Measurements from ENCODE around the gene PRDM8. TPM values are rescaled to one million over a fixed set of nuclear protein-coding genes. Genes with fewer than 3 reads are reported as not detected.
A peak's percentile ranks its signal among the peaks of the same experiment; 100 is the strongest.

PRDM8 gene
- total and polyA plus RNA-seq, 2 of the 4 experiments (the other 2 are of a cell fraction) = 5.7 to 15.8 TPM

GRCh38 chr4:80192937-80193336, 4.4 kb upstream of the PRDM8 start:
- Histone ChIP-seq H3K4me1 (ENCODE audit: control insufficient read depth, insufficient read depth, low read length) (peaks cover 14% of the 10 kb centered on the region), H4K8ac (ENCODE audit: low read depth in 2 of 2, low read length in 2 of 2) (0 out of 4 replicates have a peak overlapping the region, but pooled peaks of 1 of the 2 experiments have one; percentile 43), H2AFZ (replicated peaks; ENCODE audit: low read length, poor library complexity) (no peak overlapping the region), H3K9ac (ENCODE audit: low read depth, low read length) (no peak overlapping the region), H2BK15ac (ENCODE audit: low read depth, low read length) (0 out of 3 replicates have a peak overlapping the region, but pooled peaks have one; percentile 57), H4K5ac (ENCODE audit: low read depth, low read length) (no peak overlapping the region), H2BK5ac (ENCODE audit: low read depth, low read length, poor library complexity, severe bottlenecking) (no peak overlapping the region), H3K27ac (ENCODE audit: insufficient read depth, low read length) (no peak overlapping the region), H3K4me2 (ENCODE audit: low read depth, low read length) (peak overlapping the region; percentile 57), H3K56ac (ENCODE audit: extremely low read depth, insufficient read depth, low read length) (peak overlapping the region; percentile 13; the same call in 1 of the 2 replicates), H3K27me3 (ENCODE audit: control insufficient read depth, insufficient read depth, low read length) (no peaks in the 10 kb centered on the region), H4K91ac (ENCODE audit: insufficient read depth, low read depth, low read length) (no peak overlapping the region), H3K14ac (replicated peaks; ENCODE audit: low read depth, low read length) (no peak overlapping the region), H3K18ac (ENCODE audit: low read depth, low read length) (no peak overlapping the region), H3K9me3 (ENCODE audit: control insufficient read depth, insufficient read depth, low read length) (no peaks in the 10 kb centered on the region), H2BK20ac (ENCODE audit: low read depth, low read length) (peak overlapping the region; percentile 9; the same call in 1 of the 2 replicates), H3K79me1 (ENCODE audit: low read depth in 1 of 2, low read length in 2 of 2) (peaks cover 19 to 34% of the 10 kb centered on the region in 2 experiments), H4K20me1 (ENCODE audit: insufficient read depth, low read length) (peaks cover 4% of the 10 kb centered on the region; the same call in 1 of the 2 replicates), H2BK120ac (ENCODE audit: low read depth, low read length) (peak overlapping the region; percentile 49; the same call in 1 of the 2 replicates), H3K9me1 (ENCODE audit: insufficient read depth, low read length) (0 out of 2 replicates have a peak, but pooled peaks cover 7% of the 10 kb centered on the region), H3K36me3 (ENCODE audit: control insufficient read depth, insufficient read depth, low read length) (no peaks in the 10 kb centered on the region), H3K4ac (ENCODE audit: low read depth, low read length) (peak overlapping the region; percentile 13; the same call in 1 of the 2 replicates), H2AK5ac (ENCODE audit: low read depth, low read length) (no peak overlapping the region), H3K4me3 (ENCODE audit: insufficient read depth, low read depth, low read length) (no peak overlapping the region), H3K23ac (ENCODE audit: low read depth, low read length) (0 out of 2 replicates have a peak overlapping the region, but pooled peaks have one; percentile 39), H2AK9ac (replicated peaks; ENCODE audit: low read depth, low read length, poor library complexity) (no peak overlapping the region)
- no TSS peak for BruUV-seq (replicated peaks)
- WGBS, 2 experiments (ENCODE audit: extremely low coverage in 2 of 2, insufficient read length in 1 of 2) = no CpG with 5 or more reads among the region's 2 CpGs
- DNase-seq (peak; percentile 92), ATAC-seq (ENCODE audit: low read depth) (peak; percentile 42)
- in situ Hi-C loops (cut with MboI; ENCODE audit: low sequenced_read_pairs) = loop anchor here (10.0 kb wide), 1 partner anchor 1248 kb away; no protein-coding TSS in a partner anchor
- intact Hi-C loops (cut with micrococcal nuclease) = no loop called here
- TF ChIP-seq FOS (IDR thresholded peaks at IDR 0.05; ENCODE audit: low read depth, low read length) = peak; percentile 44; the same call in 1 of the 2 replicates
- peak; percentile 78 for TF ChIP-seq CEBPB (IDR thresholded peaks at IDR 0.05; ENCODE audit: low read depth, low read length)
- TF ChIP-seq, protein P1, sequence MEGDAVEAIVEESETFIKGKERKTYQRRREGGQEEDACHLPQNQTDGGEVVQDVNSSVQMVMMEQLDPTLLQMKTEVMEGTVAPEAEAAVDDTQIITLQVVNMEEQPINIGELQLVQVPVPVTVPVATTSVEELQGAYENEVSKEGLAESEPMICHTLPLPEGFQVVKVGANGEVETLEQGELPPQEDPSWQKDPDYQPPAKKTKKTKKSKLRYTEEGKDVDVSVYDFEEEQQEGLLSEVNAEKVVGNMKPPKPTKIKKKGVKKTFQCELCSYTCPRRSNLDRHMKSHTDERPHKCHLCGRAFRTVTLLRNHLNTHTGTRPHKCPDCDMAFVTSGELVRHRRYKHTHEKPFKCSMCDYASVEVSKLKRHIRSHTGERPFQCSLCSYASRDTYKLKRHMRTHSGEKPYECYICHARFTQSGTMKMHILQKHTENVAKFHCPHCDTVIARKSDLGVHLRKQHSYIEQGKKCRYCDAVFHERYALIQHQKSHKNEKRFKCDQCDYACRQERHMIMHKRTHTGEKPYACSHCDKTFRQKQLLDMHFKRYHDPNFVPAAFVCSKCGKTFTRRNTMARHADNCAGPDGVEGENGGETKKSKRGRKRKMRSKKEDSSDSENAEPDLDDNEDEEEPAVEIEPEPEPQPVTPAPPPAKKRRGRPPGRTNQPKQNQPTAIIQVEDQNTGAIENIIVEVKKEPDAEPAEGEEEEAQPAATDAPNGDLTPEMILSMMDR (conservative IDR thresholded peaks at IDR 0.05; ENCODE audit: low read depth, low read length) = no peak
- no peak for TF ChIP-seq MXI1 (IDR thresholded peaks at IDR 0.05; ENCODE audit: borderline replicate concordance, low read depth, low read length)
- CTCF ChIA-PET = no interaction called here
- POLR2A ChIA-PET (ENCODE audit: unreplicated experiment) = no interaction called here
- dilution Hi-C loops (cut with HindIII; ENCODE audit: low sequenced_read_pairs, unreplicated experiment) = no loop called here
